AG04449 (cell line): Measurements from ENCODE around the gene CD164.
"Not testable (repeated sequence)": the region's sequence is repeated elsewhere in the genome, so short reads cannot be mapped to it uniquely, and the experiment has no call there.

ENCODE experiments used
- CTCF ChIA-PET: fragments of 350-600 bp; formaldehyde crosslinking; extraction: SDS; loops from one replicate; lab custom pipeline; 2021; ENCODE audit warnings: antibody characterized with exemption; lab: Yijun Ruan, JAX
- POLR2A ChIA-PET: fragments of 400-600, 350-600 bp; formaldehyde crosslinking; extraction: SDS; loops from one replicate; lab custom pipeline; 2020; ENCODE audit warnings: antibody characterized with exemption, inconsistent platforms; lab: Yijun Ruan, JAX
- DNase-seq: peaks from one replicate; pipeline ENCODE4 v3.0.0-alpha.2; 2010; ENCODE audit warnings: low read depth, low spot score
- H3K4me3 ChIP-seq: 2 replicates; pipeline ENCODE4 v1.5.1; 2011; ENCODE audit warnings: low read depth, mild to moderate bottlenecking, control low read depth, low read length
- CTCF ChIP-seq: IDR thresholded peaks from one replicate; pipeline ENCODE4 v1.5.1; 2011; ENCODE audit warnings: mild to moderate bottlenecking, moderate library complexity, low read length, control low read depth, inconsistent platforms; ENCODE audit not compliant: insufficient read depth; ENCODE audit errors: missing control alignments

The CD164 gene

DNA sequence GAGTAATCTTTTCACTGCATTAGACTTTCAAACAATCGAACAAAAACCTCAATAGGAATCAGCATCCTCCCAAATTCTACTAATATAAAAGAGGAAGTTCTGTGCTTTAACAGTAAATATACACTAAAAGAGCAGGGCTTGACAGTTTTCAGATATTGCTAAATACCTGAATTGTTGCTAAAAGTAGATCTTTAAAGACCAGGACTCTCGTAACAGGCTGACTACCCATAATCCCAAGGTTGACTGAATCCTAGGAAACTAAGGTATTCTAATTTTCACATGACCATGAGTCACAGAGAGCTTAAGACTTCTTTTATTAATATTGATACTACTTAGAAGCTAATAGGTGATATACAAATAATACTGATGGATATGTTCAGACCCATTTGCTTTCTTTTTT lies 10.1 kb downstream of the CD164 start:
- CTCF ChIA-PET = interaction anchor here (1.9 to 2.2 kb wide), 2 partner anchors 11 to 184 kb away, joined by 7 to 9 read pairs; no protein-coding TSS in a partner anchor
- POLR2A ChIA-PET = no interaction called here
- DNase-seq = no peak
- H3K4me3 ChIP-seq = no peak overlapping the region
- TF ChIP-seq CTCF = no peak

DNA sequence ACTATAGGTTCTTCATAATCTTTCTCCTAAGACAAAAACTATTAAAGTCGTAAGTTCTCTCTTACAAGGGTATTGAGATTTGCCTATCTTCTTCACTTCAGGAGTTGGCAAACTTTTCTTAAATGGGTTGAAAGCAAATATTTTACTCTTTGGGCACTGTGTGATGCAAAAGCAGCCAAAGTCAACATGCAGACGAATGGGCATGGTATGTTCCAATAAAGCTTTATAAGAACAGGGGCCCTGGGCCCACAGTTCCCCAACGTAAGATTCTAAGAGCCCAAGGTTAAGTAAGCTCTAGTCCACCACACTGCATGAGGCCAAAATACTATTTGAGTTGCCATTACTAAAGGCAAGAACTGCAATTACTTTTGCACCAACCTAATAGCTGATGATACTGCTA lies 11.5 kb downstream of the CD164 start:
- CTCF ChIA-PET = interaction anchor here (1.3 to 1.6 kb wide), 3 partner anchors 10 to 183 kb away, joined by 4 to 6 read pairs (median 5); no protein-coding TSS in a partner anchor
- TF ChIP-seq CTCF = no peak
- H3K4me3 ChIP-seq = no peak overlapping the region
- POLR2A ChIA-PET = interaction anchor here (0.8 to 1.8 kb wide), 2 partner anchors 8 to 12 kb away, joined by 3 to 5 read pairs; partner anchors contain the start of gene CD164
- DNase-seq = no peak

DNA sequence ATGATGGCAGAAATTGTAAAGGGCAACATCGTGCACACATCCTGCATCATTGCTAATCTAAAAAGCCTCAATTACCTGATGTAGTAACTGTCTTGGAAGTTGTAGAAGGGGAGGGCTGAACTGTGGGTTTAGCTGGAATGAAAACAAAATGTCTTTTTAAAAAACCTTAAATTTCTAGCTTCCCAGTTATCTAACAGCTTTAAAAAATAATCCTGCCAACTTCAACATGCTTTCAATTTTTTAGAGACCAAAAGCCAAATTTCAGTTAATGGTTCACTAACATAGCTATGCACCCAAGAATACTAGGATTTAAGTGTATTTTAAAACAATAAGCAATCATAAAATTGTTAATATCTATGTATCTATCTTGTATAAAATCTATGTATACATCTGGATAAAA lies 11.9 kb downstream of the CD164 start:
- no peak overlapping the region for H3K4me3 ChIP-seq
- POLR2A ChIA-PET = interaction anchor here (1.8 kb wide), 1 partner anchor 12 kb away, joined by 5 read pairs; the partner anchor contains the start of gene CD164
- CTCF ChIA-PET = interaction anchor here (1.3 to 1.6 kb wide), 3 partner anchors 9 to 182 kb away, joined by 4 to 6 read pairs (median 5); no protein-coding TSS in a partner anchor
- no peak for TF ChIP-seq CTCF
- no peak for DNase-seq

DNA sequence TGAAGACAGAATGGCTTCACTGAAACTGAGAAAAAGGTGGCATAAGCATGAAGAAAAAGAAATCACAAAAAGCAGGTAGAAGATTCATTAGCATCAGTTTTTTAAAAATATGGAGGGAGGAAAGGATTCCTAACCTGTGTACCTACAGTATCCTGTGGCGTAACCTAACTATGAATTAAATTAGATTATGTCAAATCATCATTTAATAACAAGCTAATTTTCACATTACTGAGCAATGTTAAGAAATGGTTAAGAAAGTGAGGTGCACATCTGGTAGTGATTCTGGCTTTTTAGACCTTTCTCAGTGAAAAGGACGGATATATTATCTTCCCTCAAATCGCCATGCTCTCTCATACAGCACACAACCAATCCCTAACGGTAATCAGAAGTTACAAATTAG lies 12.5 kb downstream of the CD164 start:
- DNase-seq = no peak
- POLR2A ChIA-PET = interaction anchor here (1.8 kb wide), 1 partner anchor 13 kb away, joined by 5 read pairs; the partner anchor contains the start of gene CD164
- CTCF ChIA-PET = interaction anchor here (1.5 kb wide), 1 partner anchor 14 kb away, joined by 4 read pairs; no protein-coding TSS in a partner anchor
- no peak overlapping the region for H3K4me3 ChIP-seq
- no peak for TF ChIP-seq CTCF

DNA sequence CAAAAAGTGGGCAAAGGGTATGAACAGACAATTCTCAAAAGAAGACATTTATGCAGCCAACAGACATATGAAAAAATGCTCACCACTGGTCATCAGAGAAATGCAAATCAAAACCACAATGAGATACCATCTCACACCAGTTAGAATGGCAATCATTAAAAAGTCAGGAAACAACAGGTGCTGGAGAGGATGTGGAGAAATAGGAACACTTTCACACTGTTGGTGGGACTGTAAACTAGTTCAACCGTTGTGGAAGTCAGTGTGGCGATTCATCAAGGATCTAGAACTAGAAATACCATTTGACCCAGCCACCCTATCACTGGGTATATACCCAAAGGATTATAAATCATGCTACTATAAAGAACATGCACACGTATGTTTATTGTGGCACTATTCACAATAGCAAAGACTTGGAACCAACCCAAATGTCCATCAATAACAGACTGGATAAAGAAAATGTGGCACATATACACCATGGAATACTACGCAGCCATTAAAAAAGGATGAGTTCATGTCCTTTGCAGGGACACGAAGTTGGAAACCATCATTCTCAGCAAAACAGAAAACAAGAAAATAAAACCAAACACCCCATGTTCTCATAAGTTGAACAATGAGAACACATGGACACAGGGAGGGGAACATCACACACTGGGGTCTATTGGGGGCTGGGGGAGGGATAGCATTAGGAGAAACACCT lies 17.7 kb downstream of the CD164 start:
- DNase-seq, POLR2A ChIA-PET, CTCF ChIA-PET, H3K4me3 ChIP-seq: not testable (repeated sequence)

DNA sequence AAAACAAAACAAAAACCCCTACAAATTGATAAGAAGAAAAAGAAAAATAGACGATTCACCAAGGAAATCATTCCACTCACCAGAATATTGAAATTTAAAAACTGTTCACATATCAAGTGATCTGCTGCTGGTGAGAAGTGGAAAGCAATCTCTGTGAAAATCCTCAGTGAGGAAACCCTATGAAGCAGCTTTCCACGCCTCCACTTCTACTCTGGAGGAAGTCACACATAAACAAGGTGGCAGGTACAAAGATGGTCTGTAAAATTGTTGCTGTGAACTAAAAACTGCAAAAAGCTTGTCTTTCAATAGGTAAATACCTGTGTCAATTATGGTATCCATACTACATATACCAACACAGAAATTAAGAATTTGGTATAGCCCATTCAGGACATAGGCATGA lies 18.5 kb downstream of the CD164 start:
- no peak for DNase-seq
- CTCF ChIA-PET = interaction anchor here (1.1 kb wide), 1 partner anchor 13 kb away, joined by 3 read pairs; no protein-coding TSS in a partner anchor
- no peak for TF ChIP-seq CTCF
- no peak overlapping the region for H3K4me3 ChIP-seq
- POLR2A ChIA-PET = no interaction called here
